OCI-LY7 (cell line): ENCODE measurements around the gene AKT3. TPM values are rescaled to one million over a fixed set of nuclear protein-coding genes. Genes with fewer than 3 reads are reported as not detected.

Experiments used
- BruUV-seq: library from RNA; stranded (reverse); fragments of 400-500 nt; replicated peaks from 2 replicates; lab custom pipeline; 2021; lab: Mats Ljungman, UMichigan
- CTCF ChIA-PET: fragments of 300-600 bp; sonication (Branson Sonifier 250); formaldehyde crosslinking; loops from one replicate; lab custom pipeline; 2022; ENCODE audit warnings: antibody characterized with exemption; ENCODE audit not compliant: unreplicated experiment; lab: Charles Lee
- POLR2A ChIA-PET: fragments of 300-600 bp; sonication (Branson Sonifier 250); formaldehyde crosslinking; loops from one replicate; lab custom pipeline; 2022; ENCODE audit warnings: antibody characterized with exemption; lab: Charles Lee
- DNase-seq: peaks from one replicate; pipeline ENCODE4 v3.0.0-alpha.2; 2015; ENCODE audit warnings: low spot score
- H2AFZ ChIP-seq: fragments of 200-600 bp; sonication (generic), shearing (Covaris generic); 2 replicates; pipeline ENCODE4 v1.6.1; 2014; ENCODE audit warnings: mild to moderate bottlenecking, antibody characterized with exemption, low read length, moderate library complexity
- H3K27ac ChIP-seq: fragments of 200-600 bp; sonication (generic); 2 replicates; pipeline ENCODE4 v1.5.1; 2014; ENCODE audit warnings: mixed run types, low read depth, mild to moderate bottlenecking, moderate library complexity, low read length, inconsistent platforms; ENCODE audit not compliant: poor library complexity, severe bottlenecking
- H3K36me3 ChIP-seq: fragments of 200-600 bp; sonication (generic); 2 replicates; pipeline ENCODE4 v1.6.1; 2014; ENCODE audit warnings: mild to moderate bottlenecking, antibody characterized with exemption, low read length, moderate library complexity, mixed read lengths; ENCODE audit not compliant: insufficient read depth
- H3K4me1 ChIP-seq: fragments of 200-600 bp; sonication (generic); 2 replicates; pipeline ENCODE4 v1.5.1; 2014; ENCODE audit warnings: mild to moderate bottlenecking, low read length; ENCODE audit not compliant: insufficient read depth, poor library complexity, severe bottlenecking
- H3K4me2 ChIP-seq: fragments of 200-600 bp; sonication (generic); 2 replicates; pipeline ENCODE4 v1.6.1; 2014; ENCODE audit warnings: mild to moderate bottlenecking, low read length
- H3K4me3 ChIP-seq: fragments of 200-600 bp; sonication (generic); 2 replicates; pipeline ENCODE4 v1.5.1; 2014; ENCODE audit warnings: mild to moderate bottlenecking, low read depth, low read length; ENCODE audit not compliant: poor library complexity, severe bottlenecking
- H3K79me2 ChIP-seq: fragments of 200-600 bp; sonication (generic); 2 replicates; pipeline ENCODE4 v1.6.1; 2016; ENCODE audit warnings: low read depth, mild to moderate bottlenecking, low read length, moderate library complexity, mixed read lengths; ENCODE audit not compliant: insufficient read depth
- H3K9me2 ChIP-seq: fragments of 200-600 bp; sonication (generic); 2 replicates; pipeline ENCODE4 v1.6.1; 2016; ENCODE audit warnings: mild to moderate bottlenecking, low read length, mixed read lengths; ENCODE audit not compliant: insufficient read depth
- H3K9me3 ChIP-seq: fragments of 200-600 bp; sonication (generic); 2 replicates; pipeline ENCODE4 v1.6.1; 2014; ENCODE audit warnings: mild to moderate bottlenecking, mixed run types, low read length, mixed read lengths
- H4K20me1 ChIP-seq: fragments of 200-600 bp; sonication (generic); 2 replicates; pipeline ENCODE4 v1.6.1; 2014; ENCODE audit warnings: mild to moderate bottlenecking, antibody characterized with exemption, low read length, moderate library complexity, mixed read lengths; ENCODE audit not compliant: insufficient read depth
- EZH2phosphoT487 ChIP-seq: fragments of 200-600 bp; sonication (generic); IDR thresholded peaks from 2 replicates; pipeline ENCODE4 v1.6.1; 2018; ENCODE audit warnings: low read depth, borderline replicate concordance, mild to moderate bottlenecking, mixed run types, antibody characterized with exemption, low read length, moderate library complexity, mixed read lengths
- intact Hi-C: fragments of 100-400 bp; cut with micrococcal nuclease; formaldehyde crosslinking; loops from one replicate; pipeline ENCODE4 v1.10.0; 2022; ENCODE audit not compliant: unreplicated experiment
- total RNA-seq, 2 experiments: library from RNA; depleted of rRNA in 1 of 2; stranded (reverse); fragments of >200 nt in 1 of 2; shearing (Covaris generic) in 1 of 2; gene quantifications; 2 replicates each; pipeline ENCODE4 v1.2.3, GENCODE V29; 2014 to 2022
- TF ChIP-seq, protein P1 (sequence below): fragments of 200-600 bp; sonication (generic); conservative IDR thresholded peaks from 2 replicates; pipeline ENCODE4 v1.5.1; 2014; ENCODE audit warnings: mild to moderate bottlenecking, antibody characterized with exemption, low read length, moderate library complexity, mixed read lengths

AKT3 gene
- total RNA-seq, 2 experiments from 2014 or later: 0.29 TPM; not detected in 1

DNA sequence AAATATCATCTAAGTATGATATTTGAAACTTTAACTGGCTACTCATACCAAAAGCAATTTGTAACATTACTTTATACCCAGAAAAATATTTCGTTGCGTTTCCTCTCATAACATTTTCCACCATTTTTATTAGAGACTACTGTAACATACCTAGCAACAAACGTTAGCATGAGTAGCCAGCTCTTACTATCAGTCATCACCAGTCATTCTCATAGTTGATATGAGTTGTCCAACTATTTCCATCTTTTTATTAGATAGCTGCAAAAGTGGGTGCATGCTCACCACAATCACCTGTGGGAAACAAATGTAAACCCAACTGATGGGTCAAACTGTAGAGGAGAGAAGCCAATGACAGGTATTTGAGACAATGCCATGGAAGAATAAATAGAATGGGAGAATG lies 114.6 kb downstream of the AKT3 start:
- CTCF ChIA-PET: no interaction called here
- intact Hi-C loops: no loop called here
- no peak for DNase-seq
- Histone ChIP-seq H3K9me3 (no peaks in the 10 kb centered on the region), H4K20me1 (no peaks in the 10 kb centered on the region), H3K4me3 (no peak overlapping the region), H3K36me3 (no peaks in the 10 kb centered on the region), H2AFZ (no peak overlapping the region), H3K27ac (no peak overlapping the region), H3K79me2 (no peaks in the 10 kb centered on the region), H3K4me1 (no peaks in the 10 kb centered on the region), H3K4me2 (no peak overlapping the region), H3K9me2 (no peaks in the 10 kb centered on the region)
- POLR2A ChIA-PET: no interaction called here
- BruUV-seq: no TSS peak
- TF ChIP-seq EZH2phosphoT487: no peak
- TF ChIP-seq, protein P1, sequence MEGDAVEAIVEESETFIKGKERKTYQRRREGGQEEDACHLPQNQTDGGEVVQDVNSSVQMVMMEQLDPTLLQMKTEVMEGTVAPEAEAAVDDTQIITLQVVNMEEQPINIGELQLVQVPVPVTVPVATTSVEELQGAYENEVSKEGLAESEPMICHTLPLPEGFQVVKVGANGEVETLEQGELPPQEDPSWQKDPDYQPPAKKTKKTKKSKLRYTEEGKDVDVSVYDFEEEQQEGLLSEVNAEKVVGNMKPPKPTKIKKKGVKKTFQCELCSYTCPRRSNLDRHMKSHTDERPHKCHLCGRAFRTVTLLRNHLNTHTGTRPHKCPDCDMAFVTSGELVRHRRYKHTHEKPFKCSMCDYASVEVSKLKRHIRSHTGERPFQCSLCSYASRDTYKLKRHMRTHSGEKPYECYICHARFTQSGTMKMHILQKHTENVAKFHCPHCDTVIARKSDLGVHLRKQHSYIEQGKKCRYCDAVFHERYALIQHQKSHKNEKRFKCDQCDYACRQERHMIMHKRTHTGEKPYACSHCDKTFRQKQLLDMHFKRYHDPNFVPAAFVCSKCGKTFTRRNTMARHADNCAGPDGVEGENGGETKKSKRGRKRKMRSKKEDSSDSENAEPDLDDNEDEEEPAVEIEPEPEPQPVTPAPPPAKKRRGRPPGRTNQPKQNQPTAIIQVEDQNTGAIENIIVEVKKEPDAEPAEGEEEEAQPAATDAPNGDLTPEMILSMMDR: no peak

DNA sequence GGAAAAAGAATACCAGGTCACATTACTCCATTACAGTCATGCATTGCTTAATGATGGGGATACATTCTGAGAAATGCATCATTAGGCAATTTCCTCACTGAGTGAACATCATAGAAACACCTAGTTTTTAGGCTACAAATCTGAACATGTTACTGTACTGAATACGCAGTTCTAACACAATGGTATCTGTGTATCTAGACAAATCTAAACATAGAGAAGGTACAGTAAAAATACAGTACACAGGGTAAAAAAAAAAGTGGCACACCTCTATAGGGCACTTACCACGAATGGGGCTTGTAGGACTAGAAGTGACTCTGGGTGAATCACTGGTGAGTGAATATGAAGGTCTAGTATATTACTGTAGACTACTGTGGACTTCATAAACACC lies 115.7 kb downstream of the AKT3 start:
- Histone ChIP-seq H3K9me2 (no peaks in the 10 kb centered on the region), H3K9me3 (0 out of 2 replicates have a peak, but pooled peaks cover 3% of the 10 kb centered on the region), H3K4me1 (no peaks in the 10 kb centered on the region), H3K4me3 (no peak overlapping the region), H3K4me2 (no peak overlapping the region), H3K79me2 (no peaks in the 10 kb centered on the region), H2AFZ (no peak overlapping the region), H4K20me1 (no peaks in the 10 kb centered on the region), H3K36me3 (no peaks in the 10 kb centered on the region), H3K27ac (no peak overlapping the region)
- BruUV-seq: no TSS peak
- no peak for DNase-seq
- TF ChIP-seq, protein P1: no peak
- TF ChIP-seq EZH2phosphoT487: no peak
- intact Hi-C loops: no loop called here
- CTCF ChIA-PET: no interaction called here
- POLR2A ChIA-PET: no interaction called here

DNA sequence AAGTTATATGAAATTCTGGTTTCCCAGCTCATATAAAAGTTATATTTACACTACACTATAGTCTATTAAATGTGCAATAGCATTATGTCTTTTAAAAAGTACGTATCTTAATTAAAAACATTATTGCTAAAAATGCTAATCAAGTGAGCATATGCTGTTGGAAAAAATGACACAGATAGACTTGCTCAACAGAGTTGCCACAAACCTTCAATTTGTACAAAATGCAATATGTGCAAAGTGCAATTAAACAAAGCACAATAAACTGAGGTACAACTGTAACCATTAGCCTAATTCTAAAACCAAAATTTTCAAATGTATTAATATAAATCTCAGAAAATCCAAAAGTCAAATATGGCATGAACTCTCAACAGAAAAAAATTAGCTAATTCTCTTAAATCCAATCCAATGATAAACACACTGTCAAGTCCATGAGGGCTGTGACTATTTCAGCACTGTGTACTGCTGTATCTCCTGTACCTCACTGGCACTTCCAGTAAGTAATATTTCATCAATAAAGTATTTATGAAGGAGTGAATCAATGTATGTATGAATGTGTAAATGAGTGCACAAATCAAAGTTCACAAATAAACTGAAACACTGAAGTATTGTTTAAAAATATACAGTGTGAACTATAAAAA lies 116.3 kb downstream of the AKT3 start:
- ChIA-PET POLR2A (no interaction called here), CTCF (no interaction called here)
- no TSS peak for BruUV-seq
- H4K20me1 ChIP-seq: no peaks in the 10 kb centered on the region
- H3K9me3 ChIP-seq: 0 out of 2 replicates have a peak, but pooled peaks cover 3% of the 10 kb centered on the region
- no peak for TF ChIP-seq EZH2phosphoT487
- TF ChIP-seq, protein P1: no peak
- no peaks in the 10 kb centered on the region for H3K36me3 ChIP-seq
- H3K9me2 ChIP-seq: no peaks in the 10 kb centered on the region
- intact Hi-C loops: no loop called here
- no peak for DNase-seq
- H3K4me1 ChIP-seq: no peaks in the 10 kb centered on the region
- no peak overlapping the region for H3K4me2 ChIP-seq
- H2AFZ ChIP-seq: no peak overlapping the region
- no peaks in the 10 kb centered on the region for H3K79me2 ChIP-seq
- H3K27ac ChIP-seq: no peak overlapping the region
- H3K4me3 ChIP-seq: no peak overlapping the region
